GM19099 (cell line): ENCODE results near the gene OBSCN.

Experiments
- POLR2A ChIP-seq: IDR thresholded peaks from 3 replicates; pipeline ENCODE4 v1.6.1; 2011; ENCODE audit warnings: low read depth; ENCODE audit not compliant: insufficient read length; ENCODE audit errors: extremely low read depth

Gene OBSCN

DNA sequence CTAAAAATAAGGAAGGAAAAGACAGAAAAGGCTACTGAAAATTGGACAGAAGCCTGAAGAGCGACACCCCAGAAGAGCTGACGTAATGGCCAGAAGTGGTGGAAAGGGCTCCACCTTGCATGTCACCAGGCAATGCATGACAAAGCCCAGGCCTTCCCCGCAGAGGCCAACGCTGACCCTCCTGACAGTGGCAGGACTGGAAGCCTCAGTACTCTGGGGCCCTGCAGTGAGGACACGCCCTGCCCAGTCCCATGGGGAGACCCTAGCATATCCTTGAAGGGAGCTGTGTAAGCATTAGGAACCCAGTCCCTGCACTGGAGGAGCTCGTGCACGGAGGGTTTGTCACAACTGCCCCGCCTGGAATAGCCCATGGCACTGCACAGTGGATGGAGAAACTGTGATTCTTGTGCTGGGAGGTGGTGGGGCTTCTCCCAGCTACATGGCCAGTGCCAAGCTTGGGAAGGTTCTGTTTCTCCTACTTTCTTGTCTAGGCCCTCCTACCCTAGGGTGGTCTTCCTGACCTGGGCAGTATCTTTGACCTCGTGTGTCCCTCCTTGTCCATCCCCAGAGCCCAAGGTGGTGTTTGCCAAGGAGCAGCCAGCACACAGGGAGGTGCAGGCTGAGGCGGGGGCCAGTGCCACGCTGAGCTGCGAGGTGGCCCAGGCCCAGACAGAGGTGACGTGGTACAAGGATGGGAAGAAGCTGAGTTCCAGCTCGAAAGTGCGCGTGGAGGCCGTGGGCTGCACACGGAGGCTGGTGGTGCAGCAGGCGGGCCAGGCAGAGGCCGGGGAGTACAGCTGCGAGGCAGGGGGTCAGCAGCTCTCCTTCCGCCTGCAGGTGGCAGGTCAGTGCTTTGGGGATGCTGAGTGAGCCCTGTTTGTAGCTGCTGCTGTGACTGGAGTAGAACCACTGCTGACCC, 60.4 kb downstream of the OBSCN start:
- TF ChIP-seq POLR2A, result no peak

DNA sequence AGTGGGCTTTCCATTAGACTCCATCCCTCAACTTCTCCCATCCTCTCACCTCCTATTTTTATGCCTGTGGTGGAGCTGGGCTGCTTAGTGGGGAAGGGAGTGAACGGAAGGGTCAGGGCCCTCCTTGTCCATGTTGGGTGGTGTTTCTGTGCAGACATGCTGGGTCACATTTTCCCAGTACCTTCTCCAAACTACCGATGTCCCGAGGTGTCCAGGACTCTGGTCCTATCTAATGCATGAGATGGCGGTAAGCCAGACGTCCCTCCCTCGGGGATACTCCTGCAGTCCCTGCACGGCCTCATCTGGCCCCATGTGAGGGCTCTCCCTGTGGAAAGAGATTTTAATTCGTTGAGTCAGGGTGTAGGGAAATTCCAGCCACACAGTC, 61.0 kb downstream of the OBSCN start:
- TF ChIP-seq POLR2A, result no peak

DNA sequence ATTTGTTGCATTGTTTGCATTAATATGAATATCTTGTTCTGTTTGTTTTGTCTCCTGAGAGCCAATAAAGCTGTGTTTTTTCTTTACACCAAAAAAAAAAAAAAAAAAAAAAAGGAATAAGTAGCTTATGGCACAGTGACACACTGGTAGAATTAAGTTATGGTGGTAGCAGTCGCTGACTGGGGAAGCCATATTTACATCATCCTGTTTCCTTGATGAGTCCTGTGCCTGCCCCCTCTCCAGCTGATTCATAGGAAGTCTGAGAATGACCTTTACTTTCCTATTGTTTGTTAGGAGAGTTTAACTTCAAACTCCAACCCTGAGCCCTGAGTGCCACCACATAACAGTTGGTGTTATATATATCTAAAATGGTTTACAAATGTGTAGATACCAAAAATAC, 62.2 kb downstream of the OBSCN start:
- TF ChIP-seq POLR2A, result no peak

GRCh38 chr1:228271701-228272251, 63.9 kb downstream of the OBSCN start:
- no peak for TF ChIP-seq POLR2A

DNA sequence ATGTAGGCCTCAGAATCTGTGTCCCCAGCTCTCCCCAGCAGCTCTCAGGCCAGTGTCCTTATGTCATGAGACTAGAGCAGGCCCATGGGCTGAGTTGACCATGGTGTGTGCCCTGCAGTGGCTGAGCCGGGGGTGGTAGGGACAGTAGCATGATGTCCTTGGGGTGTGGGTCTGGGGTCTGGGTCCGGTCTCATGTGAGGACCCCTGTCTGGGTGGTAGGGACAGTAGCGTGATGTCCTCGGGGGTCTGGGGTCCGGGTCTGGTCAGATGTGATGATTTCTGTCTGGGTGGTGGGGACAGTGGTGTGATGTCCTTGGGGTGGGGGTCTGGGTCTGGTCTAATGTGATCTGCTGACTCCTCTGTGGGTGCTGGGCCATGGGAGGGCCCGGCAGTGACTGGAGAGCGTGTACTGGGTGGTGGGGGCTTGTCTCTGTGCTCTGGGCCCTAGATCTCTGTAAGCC, 64.5 kb downstream of the OBSCN start:
- no peak for TF ChIP-seq POLR2A

GRCh38 chr1:228272831-228273571, 65.2 kb downstream of the OBSCN start:
- TF ChIP-seq POLR2A, result no peak

DNA sequence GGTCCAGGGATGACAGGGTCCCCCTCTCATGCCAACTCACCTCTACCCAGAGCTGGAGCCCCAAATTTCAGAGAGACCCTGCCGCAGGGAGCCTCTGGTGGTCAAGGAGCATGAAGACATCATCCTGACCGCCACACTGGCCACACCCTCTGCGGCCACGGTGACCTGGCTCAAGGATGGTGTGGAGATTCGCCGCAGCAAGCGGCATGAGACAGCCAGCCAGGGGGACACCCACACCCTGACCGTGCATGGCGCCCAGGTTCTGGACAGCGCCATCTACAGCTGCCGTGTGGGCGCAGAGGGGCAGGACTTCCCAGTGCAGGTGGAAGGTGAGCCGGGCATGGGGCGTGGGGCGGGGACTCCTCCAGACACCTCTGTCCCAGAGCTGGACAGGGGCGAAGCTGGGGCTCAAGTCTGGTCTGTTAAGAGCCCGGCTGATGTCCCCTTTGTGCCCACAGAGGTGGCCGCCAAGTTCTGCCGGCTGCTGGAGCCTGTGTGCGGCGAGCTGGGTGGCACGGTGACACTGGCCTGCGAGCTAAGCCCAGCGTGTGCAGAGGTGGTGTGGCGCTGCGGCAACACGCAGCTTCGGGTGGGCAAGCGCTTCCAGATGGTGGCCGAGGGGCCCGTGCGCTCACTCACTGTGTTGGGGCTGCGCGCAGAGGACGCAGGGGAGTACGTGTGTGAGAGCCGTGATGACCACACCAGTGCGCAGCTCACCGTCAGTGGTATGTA, 66.0 kb downstream of the OBSCN start:
- TF ChIP-seq POLR2A, result no peak

- no peak for TF ChIP-seq POLR2A
These were observed 66.8 kb downstream of the OBSCN start for GRCh38 chr1:228274452-228275178.

- no peak for TF ChIP-seq POLR2A
These were observed 67.3 kb downstream of the OBSCN start for GRCh38 chr1:228275179-228275429.

DNA sequence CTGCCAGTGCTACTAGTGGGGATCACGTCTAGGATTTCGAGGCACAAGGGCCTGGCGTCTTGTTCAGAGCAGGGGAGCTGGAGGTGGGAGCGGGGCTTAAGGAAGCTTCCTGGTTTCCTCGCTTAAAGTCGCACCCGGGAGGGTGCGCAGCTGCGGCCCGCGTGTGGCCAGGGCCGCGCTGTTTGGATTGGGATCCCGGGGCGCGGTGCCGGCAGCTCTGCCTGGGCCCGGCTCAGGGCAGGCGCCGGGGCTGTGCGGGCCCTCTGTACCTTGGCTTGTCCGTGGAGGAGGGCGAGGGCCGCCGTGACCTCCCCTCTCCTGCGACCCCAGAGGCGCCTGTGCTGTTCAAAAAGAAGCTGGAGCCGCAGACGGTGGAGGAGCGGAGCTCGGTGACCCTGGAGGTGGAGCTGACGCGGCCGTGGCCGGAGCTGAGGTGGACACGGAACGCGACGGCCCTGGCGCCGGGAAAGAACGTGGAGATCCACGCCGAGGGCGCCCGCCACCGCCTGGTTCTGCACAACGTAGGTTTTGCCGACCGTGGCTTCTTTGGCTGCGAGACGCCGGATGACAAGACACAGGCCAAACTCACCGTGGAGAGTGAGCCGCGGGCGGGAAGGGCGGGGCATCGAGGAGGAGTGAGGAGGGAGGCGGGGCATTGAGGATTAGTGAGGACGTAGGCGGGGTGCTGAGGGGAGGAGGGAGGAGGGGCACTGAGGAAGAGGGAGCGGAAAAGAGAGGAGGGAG, 67.8 kb downstream of the OBSCN start:
- TF ChIP-seq POLR2A, result no peak

DNA sequence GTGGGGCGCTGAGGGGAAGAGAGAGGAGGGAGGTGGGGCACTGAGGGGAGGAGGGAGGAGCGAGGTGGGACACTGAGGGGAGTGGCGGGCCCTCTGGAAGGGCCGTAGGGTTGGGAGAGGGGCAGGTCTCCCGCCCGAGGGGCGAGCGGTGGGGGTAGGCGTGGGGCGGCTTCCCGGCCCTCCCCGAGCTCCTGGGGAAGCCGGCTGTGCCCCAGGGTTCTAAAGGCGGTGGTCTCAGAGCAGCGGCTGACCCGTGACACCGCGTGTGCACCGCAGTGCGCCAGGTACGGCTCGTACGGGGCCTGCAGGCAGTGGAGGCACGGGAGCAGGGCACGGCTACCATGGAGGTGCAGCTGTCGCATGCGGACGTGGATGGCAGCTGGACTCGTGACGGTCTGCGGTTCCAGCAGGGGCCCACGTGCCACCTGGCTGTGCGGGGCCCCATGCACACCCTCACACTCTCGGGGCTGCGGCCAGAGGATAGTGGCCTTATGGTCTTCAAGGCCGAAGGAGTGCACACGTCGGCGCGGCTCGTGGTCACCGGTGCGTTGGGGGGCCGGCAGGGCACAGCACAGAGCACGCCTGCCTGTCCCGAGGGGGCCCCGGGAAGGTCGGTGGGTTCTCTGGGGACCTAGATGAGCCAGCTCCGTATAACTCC, 68.5 kb downstream of the OBSCN start:
- TF ChIP-seq POLR2A, result no peak

DNA sequence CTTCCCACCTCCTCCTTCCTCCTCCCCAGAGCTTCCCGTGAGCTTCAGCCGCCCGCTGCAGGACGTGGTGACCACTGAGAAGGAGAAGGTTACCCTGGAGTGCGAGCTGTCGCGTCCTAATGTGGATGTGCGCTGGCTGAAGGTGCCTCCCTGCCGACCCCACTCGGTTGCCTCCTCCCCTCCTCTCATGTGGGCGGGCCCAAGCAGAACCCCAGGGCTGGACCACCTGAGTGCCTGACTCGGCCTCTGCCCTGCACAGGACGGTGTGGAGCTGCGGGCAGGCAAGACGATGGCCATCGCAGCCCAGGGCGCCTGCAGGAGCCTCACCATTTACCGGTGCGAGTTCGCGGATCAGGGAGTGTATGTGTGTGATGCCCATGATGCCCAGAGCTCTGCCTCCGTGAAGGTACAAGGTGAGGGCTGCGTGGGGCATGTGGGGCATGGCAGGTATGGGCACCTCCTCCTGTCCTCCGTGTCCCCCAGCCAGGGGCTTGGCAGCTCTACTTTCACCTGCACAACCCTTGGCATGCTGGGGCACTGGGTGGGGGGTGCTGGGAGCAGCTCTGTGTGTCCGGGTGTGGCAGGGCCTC, 69.2 kb downstream of the OBSCN start:
- TF ChIP-seq POLR2A, result no peak

- TF ChIP-seq POLR2A, result no peak
These were observed 69.9 kb downstream of the OBSCN start for GRCh38 chr1:228277491-228278431.
